ENCODE data around the gene IFI30. TPM values are rescaled to one million over a fixed set of nuclear protein-coding genes. Genes with fewer than 3 reads are reported as not detected.

The IFI30 gene
- total RNA-seq, 1 experiment from 2014 or later = 20.2 TPM

GRCh38 chr19:18164072-18164471 lies 9.5 kb upstream of the IFI30 start:
- peaks cover 5% of the 10 kb centered on the region; the same call in 1 of the 2 replicates for H3K4me1 Mint-ChIP-seq
- no peak for TF ChIP-seq MAX (CRISPR knock-in tag; IDR thresholded peaks at IDR 0.05)
- TF ChIP-seq IRF1 (CRISPR knock-in tag; IDR thresholded peaks at IDR 0.05) = no peak
- TF ChIP-seq AFF4 (CRISPR knock-in tag; IDR thresholded peaks at IDR 0.05; ENCODE audit: borderline replicate concordance) = no peak
- no peak for TF ChIP-seq JUN (CRISPR knock-in tag; IDR thresholded peaks at IDR 0.05)
- TF ChIP-seq ZNF416 (CRISPR knock-in tag; IDR thresholded peaks at IDR 0.05) = no peak
- TF ChIP-seq AR (CRISPR knock-in tag; IDR thresholded peaks at IDR 0.05) = no peak
- TF ChIP-seq NFYB (CRISPR knock-in tag; conservative IDR thresholded peaks at IDR 0.05; ENCODE audit: low read depth) = no peak
- CTCF ChIA-PET = interaction anchor here (0.5 to 1.3 kb wide), 4 partner anchors 18 to 87 kb away, joined by 3 to 5 read pairs (median 4); no protein-coding TSS in a partner anchor
- peaks cover 36% of the 10 kb centered on the region for H3K36me3 Mint-ChIP-seq
- ATAC-seq = no peak
- DNase-seq (ENCODE audit: low spot score) = no peak
- no peaks in the 10 kb centered on the region for H3K9me3 Mint-ChIP-seq
- H3K27ac Mint-ChIP-seq = no peak overlapping the region
- H3K27me3 Mint-ChIP-seq (ENCODE audit: low read depth) = no peaks in the 10 kb centered on the region
- POLR2A ChIA-PET = no interaction called here
- H3K4me3 Mint-ChIP-seq = no peak overlapping the region

- Mint-ChIP-seq H3K36me3 (peaks cover 44% of the 10 kb centered on the region), H3K4me3 (no peak overlapping the region), H3K27me3 (ENCODE audit: low read depth) (no peaks in the 10 kb centered on the region), H3K4me1 (peaks cover 5% of the 10 kb centered on the region; the same call in 1 of the 2 replicates), H3K9me3 (no peaks in the 10 kb centered on the region), H3K27ac (no peak overlapping the region)
- ATAC-seq = no peak
- DNase-seq (ENCODE audit: low spot score) = no peak
- POLR2A ChIA-PET = no interaction called here
- TF ChIP-seq NFE2L1 (CRISPR knock-in tag; IDR thresholded peaks at IDR 0.05) (no peak), CREB1 (CRISPR knock-in tag; IDR thresholded peaks at IDR 0.05) (no peak), TEAD1 (CRISPR knock-in tag; IDR thresholded peaks at IDR 0.05) (no peak), ZNF532 (CRISPR knock-in tag; IDR thresholded peaks at IDR 0.05; ENCODE audit: borderline replicate concordance) (no peak), CBFB (CRISPR knock-in tag; IDR thresholded peaks at IDR 0.05; ENCODE audit: low read depth) (no peak), ZMAT4 (CRISPR knock-in tag; IDR thresholded peaks at IDR 0.05) (no peak), TCF7 (CRISPR knock-in tag; IDR thresholded peaks at IDR 0.05; ENCODE audit: low read depth) (no peak), MLX (CRISPR knock-in tag; IDR thresholded peaks at IDR 0.05) (no peak), ATF2 (CRISPR knock-in tag; IDR thresholded peaks at IDR 0.05; ENCODE audit: borderline replicate concordance, low read depth) (no peak), E2F5 (CRISPR knock-in tag; IDR thresholded peaks at IDR 0.05) (no peak)
- CTCF ChIA-PET = interaction anchor here (0.6 to 2.2 kb wide), 4 partner anchors 32 to 424 kb away, joined by 3 to 10 read pairs (median 4); no protein-coding TSS in a partner anchor
Observed at GRCh38 chr19:18165794-18166544, 7.6 kb upstream of the IFI30 start.

Measured in WTC11 (cell line).